ENCODE results near the gene STARD4. TPM values are rescaled to one million over a fixed set of nuclear protein-coding genes. Genes with fewer than 3 reads are reported as not detected.

Gene STARD4
- total RNA-seq, 2 experiments from 2014 or later, result 30.4 to 43.8 TPM

- TF ChIP-seq CTCF (conservative IDR thresholded peaks at IDR 0.05; ENCODE audit: low read length) (no peak), EZH2phosphoT487 (IDR thresholded peaks at IDR 0.05; ENCODE audit: borderline replicate concordance, low read depth, low read length) (no peak)
- no peak for DNase-seq (ENCODE audit: low spot score)
- Histone ChIP-seq H3K4me2 (ENCODE audit: low read length) (no peak overlapping the region), H3K79me2 (ENCODE audit: insufficient read depth, low read depth, low read length) (no peaks in the 10 kb centered on the region), H3K4me3 (ENCODE audit: low read depth, low read length, poor library complexity, severe bottlenecking) (no peak overlapping the region), H4K20me1 (ENCODE audit: insufficient read depth, low read length) (no peaks in the 10 kb centered on the region), H3K9me2 (ENCODE audit: insufficient read depth, low read length) (no peaks in the 10 kb centered on the region), H3K36me3 (ENCODE audit: insufficient read depth, low read length) (no peaks in the 10 kb centered on the region), H3K4me1 (ENCODE audit: insufficient read depth, low read length, poor library complexity, severe bottlenecking) (no peaks in the 10 kb centered on the region), H3K27ac (ENCODE audit: low read depth, low read length, poor library complexity, severe bottlenecking) (no peak overlapping the region), H2AFZ (ENCODE audit: low read length) (no peak overlapping the region), H3K9me3 (ENCODE audit: low read length) (no peaks in the 10 kb centered on the region)
- intact Hi-C loops (cut with micrococcal nuclease; ENCODE audit: unreplicated experiment), result no loop called here
- POLR2A ChIA-PET, result no interaction called here
- CTCF ChIA-PET (ENCODE audit: unreplicated experiment), result no interaction called here
- BruUV-seq (replicated peaks), result no TSS peak
These were observed 58.6 kb downstream of the STARD4 start for GRCh38 chr5:111453747-111454146.

DNA sequence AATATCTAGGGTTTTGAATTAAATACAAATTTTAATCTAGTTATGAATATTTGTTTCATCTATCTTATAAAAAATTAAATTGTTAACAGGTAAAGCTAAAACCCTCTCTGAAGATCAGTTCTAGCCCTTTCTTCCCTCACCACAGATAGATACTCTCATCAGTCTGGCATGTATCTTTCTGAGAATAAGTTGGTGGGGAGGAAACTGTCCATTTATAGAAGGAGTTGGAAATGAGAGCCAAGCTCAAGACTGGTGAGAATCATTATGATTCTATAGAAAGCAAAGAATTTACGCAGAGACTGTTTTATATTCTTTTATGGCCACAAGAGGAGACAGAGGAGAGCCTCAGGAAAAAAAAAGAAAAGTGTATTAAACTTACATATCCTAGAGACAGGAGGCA is 59.0 kb downstream of the STARD4 start:
- no peak for DNase-seq (ENCODE audit: low spot score)
- Histone ChIP-seq H3K4me1 (ENCODE audit: insufficient read depth, low read length, poor library complexity, severe bottlenecking) (no peaks in the 10 kb centered on the region), H4K20me1 (ENCODE audit: insufficient read depth, low read length) (no peaks in the 10 kb centered on the region), H3K4me3 (ENCODE audit: low read depth, low read length, poor library complexity, severe bottlenecking) (no peak overlapping the region), H2AFZ (ENCODE audit: low read length) (no peak overlapping the region), H3K9me3 (ENCODE audit: low read length) (no peaks in the 10 kb centered on the region), H3K4me2 (ENCODE audit: low read length) (no peak overlapping the region), H3K79me2 (ENCODE audit: insufficient read depth, low read depth, low read length) (no peaks in the 10 kb centered on the region), H3K9me2 (ENCODE audit: insufficient read depth, low read length) (no peaks in the 10 kb centered on the region), H3K36me3 (ENCODE audit: insufficient read depth, low read length) (no peaks in the 10 kb centered on the region), H3K27ac (ENCODE audit: low read depth, low read length, poor library complexity, severe bottlenecking) (no peak overlapping the region)
- TF ChIP-seq EZH2phosphoT487 (IDR thresholded peaks at IDR 0.05; ENCODE audit: borderline replicate concordance, low read depth, low read length) (no peak), CTCF (conservative IDR thresholded peaks at IDR 0.05; ENCODE audit: low read length) (no peak)
- CTCF ChIA-PET (ENCODE audit: unreplicated experiment), result no interaction called here
- POLR2A ChIA-PET, result no interaction called here
- intact Hi-C loops (cut with micrococcal nuclease; ENCODE audit: unreplicated experiment), result no loop called here
- no TSS peak for BruUV-seq (replicated peaks)

DNA sequence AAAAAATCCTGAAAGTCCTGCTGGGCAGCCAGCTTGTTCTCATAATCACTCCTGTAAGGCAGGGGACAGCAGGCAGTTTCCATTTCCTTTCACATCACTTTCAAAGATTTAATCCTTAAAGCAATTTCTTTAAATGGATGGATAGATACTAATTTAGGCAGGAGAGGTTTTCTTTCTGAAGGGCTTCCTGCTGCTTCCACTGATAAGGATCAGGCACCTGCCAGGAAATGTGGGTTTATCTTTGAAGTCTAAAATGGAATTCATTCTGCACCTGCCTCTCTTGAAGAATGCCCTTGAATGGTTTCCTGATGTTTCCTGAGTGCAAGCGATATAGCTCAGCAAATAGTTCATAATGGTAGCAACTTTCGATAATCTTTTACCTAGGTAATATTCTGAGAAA is 64.5 kb downstream of the STARD4 start:
- BruUV-seq (replicated peaks), result no TSS peak
- no peaks in the 10 kb centered on the region for H4K20me1 ChIP-seq (ENCODE audit: insufficient read depth, low read length)
- H3K27ac ChIP-seq (ENCODE audit: low read depth, low read length, poor library complexity, severe bottlenecking), result no peak overlapping the region
- TF ChIP-seq EZH2phosphoT487 (IDR thresholded peaks at IDR 0.05; ENCODE audit: borderline replicate concordance, low read depth, low read length) (no peak), CTCF (conservative IDR thresholded peaks at IDR 0.05; ENCODE audit: low read length) (no peak)
- intact Hi-C loops (cut with micrococcal nuclease; ENCODE audit: unreplicated experiment), result no loop called here
- H3K79me2 ChIP-seq (ENCODE audit: insufficient read depth, low read depth, low read length), result no peaks in the 10 kb centered on the region
- no peak overlapping the region for H2AFZ ChIP-seq (ENCODE audit: low read length)
- POLR2A ChIA-PET, result interaction anchor here (1.1 kb wide), 1 partner anchor 9 kb away, joined by 3 read pairs; no protein-coding TSS in a partner anchor
- DNase-seq (ENCODE audit: low spot score), result no peak
- H3K36me3 ChIP-seq (ENCODE audit: insufficient read depth, low read length), result no peaks in the 10 kb centered on the region
- CTCF ChIA-PET (ENCODE audit: unreplicated experiment), result no interaction called here
- no peaks in the 10 kb centered on the region for H3K4me1 ChIP-seq (ENCODE audit: insufficient read depth, low read length, poor library complexity, severe bottlenecking)
- H3K9me2 ChIP-seq (ENCODE audit: insufficient read depth, low read length), result no peaks in the 10 kb centered on the region
- H3K9me3 ChIP-seq (ENCODE audit: low read length), result no peaks in the 10 kb centered on the region
- no peak overlapping the region for H3K4me2 ChIP-seq (ENCODE audit: low read length)
- H3K4me3 ChIP-seq (ENCODE audit: low read depth, low read length, poor library complexity, severe bottlenecking), result no peak overlapping the region
